Measurements from ENCODE around the gene LRRC4B. TPM values are rescaled to one million over a fixed set of nuclear protein-coding genes. Genes with fewer than 3 reads are reported as not detected.

The LRRC4B gene
- total RNA-seq, 1 experiment from 2014 or later, result 3.8 TPM

- H2BK120ac ChIP-seq (ENCODE audit: low read depth, low read length, poor library complexity, severe bottlenecking), result no peak overlapping the region
- no peak for DNase-seq
- TF ChIP-seq, protein P1, sequence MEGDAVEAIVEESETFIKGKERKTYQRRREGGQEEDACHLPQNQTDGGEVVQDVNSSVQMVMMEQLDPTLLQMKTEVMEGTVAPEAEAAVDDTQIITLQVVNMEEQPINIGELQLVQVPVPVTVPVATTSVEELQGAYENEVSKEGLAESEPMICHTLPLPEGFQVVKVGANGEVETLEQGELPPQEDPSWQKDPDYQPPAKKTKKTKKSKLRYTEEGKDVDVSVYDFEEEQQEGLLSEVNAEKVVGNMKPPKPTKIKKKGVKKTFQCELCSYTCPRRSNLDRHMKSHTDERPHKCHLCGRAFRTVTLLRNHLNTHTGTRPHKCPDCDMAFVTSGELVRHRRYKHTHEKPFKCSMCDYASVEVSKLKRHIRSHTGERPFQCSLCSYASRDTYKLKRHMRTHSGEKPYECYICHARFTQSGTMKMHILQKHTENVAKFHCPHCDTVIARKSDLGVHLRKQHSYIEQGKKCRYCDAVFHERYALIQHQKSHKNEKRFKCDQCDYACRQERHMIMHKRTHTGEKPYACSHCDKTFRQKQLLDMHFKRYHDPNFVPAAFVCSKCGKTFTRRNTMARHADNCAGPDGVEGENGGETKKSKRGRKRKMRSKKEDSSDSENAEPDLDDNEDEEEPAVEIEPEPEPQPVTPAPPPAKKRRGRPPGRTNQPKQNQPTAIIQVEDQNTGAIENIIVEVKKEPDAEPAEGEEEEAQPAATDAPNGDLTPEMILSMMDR (conservative IDR thresholded peaks at IDR 0.05), result no peak
- no peak overlapping the region for H2BK12ac ChIP-seq (ENCODE audit: insufficient read length, low read depth, low read length)
- H3K27me3 Mint-ChIP-seq (ENCODE audit: low read depth), result peaks cover 31% of the 10 kb centered on the region
- H4K8ac ChIP-seq (replicated peaks; ENCODE audit: insufficient read length, low read depth, low read length), result no peak overlapping the region
- H3K27ac ChIP-seq (ENCODE audit: insufficient read length, low read depth, low read length), result no peak overlapping the region
- H2AFZ ChIP-seq (ENCODE audit: low read length), result no peak overlapping the region
- no peaks in the 10 kb centered on the region for H4K20me1 ChIP-seq (ENCODE audit: control insufficient read depth, insufficient read depth, insufficient read length)
- H4K91ac ChIP-seq (ENCODE audit: insufficient read length, low read depth, low read length), result no peak overlapping the region
- no peak overlapping the region for H3K27ac Mint-ChIP-seq
- H3K23me2 ChIP-seq (ENCODE audit: insufficient read length, low read depth, low read length, poor library complexity, severe bottlenecking), result no peaks in the 10 kb centered on the region
- no peaks in the 10 kb centered on the region for H3K4me1 ChIP-seq (ENCODE audit: insufficient read depth, low read length)
- no peak overlapping the region for H3K4me2 ChIP-seq (ENCODE audit: insufficient read depth, insufficient read length, low read length)
- H3K9me3 Mint-ChIP-seq, result peaks cover 8% of the 10 kb centered on the region in 2 experiments; a peak in 4 of 5 replicates
- H2BK5ac ChIP-seq (ENCODE audit: insufficient read length, low read length), result no peak overlapping the region
- peaks cover 0 to 18% (median 15%) of the 10 kb centered on the region in 3 experiments; a peak in 4 of 7 replicates for H3K36me3 Mint-ChIP-seq (ENCODE audit: insufficient read depth in 1 of 3, low read depth in 3 of 3)
- H3K56ac ChIP-seq (ENCODE audit: insufficient read length, low read depth, low read length), result no peak overlapping the region
- H3K79me1 ChIP-seq (ENCODE audit: insufficient read depth, low read depth, low read length, poor library complexity, severe bottlenecking), result no peaks in the 10 kb centered on the region
- WGBS (ENCODE audit: extremely low coverage, insufficient read length, low lambda C conversion rate), result no CpG with 5 or more reads among the region's 11 CpGs
- no peak overlapping the region for H3K9ac ChIP-seq (ENCODE audit: extremely low read depth, insufficient read length, low read length)
- H3K4me1 Mint-ChIP-seq, result peaks cover 7 to 8% of the 10 kb centered on the region in 2 experiments
- H3K27me3 ChIP-seq (ENCODE audit: insufficient read depth, low read length), result no peaks in the 10 kb centered on the region
- H2BK15ac ChIP-seq (ENCODE audit: low read depth, low read length), result no peak overlapping the region
- H4K5ac ChIP-seq (ENCODE audit: insufficient read length, low read depth, low read length), result no peak overlapping the region
- H3K79me2 ChIP-seq (ENCODE audit: insufficient read depth, low read length), result no peaks in the 10 kb centered on the region
- H3K9me3 ChIP-seq (ENCODE audit: control insufficient read depth, low read depth, low read length), result peaks cover 6% of the 10 kb centered on the region
- no peak overlapping the region for H3K14ac ChIP-seq (ENCODE audit: insufficient read depth, low read length)
- H2BK20ac ChIP-seq (ENCODE audit: low read depth, low read length, poor library complexity, severe bottlenecking), result no peak overlapping the region
- H2AK5ac ChIP-seq (ENCODE audit: insufficient read length, low read length), result no peak overlapping the region
- no peak overlapping the region for H3K23ac ChIP-seq (ENCODE audit: insufficient read length, low read depth, low read length)
- no peak overlapping the region; a peak in 1 of 5 replicates for H3K4me3 Mint-ChIP-seq
- H3K4ac ChIP-seq (ENCODE audit: low read depth, low read length), result no peak overlapping the region
- H3K18ac ChIP-seq (ENCODE audit: insufficient read length, low read depth, low read length), result no peak overlapping the region
- H3T11ph ChIP-seq (ENCODE audit: low read length), result no peak overlapping the region
These were observed 32.5 kb downstream of the LRRC4B start for GRCh38 chr19:50535672-50536187.
